HepG2 (cell line): Measurements from ENCODE around the gene PTPRM. TPM values are rescaled to one million over a fixed set of nuclear protein-coding genes. Genes with fewer than 3 reads are reported as not detected.
A peak's percentile ranks its signal among the peaks of the same experiment; 100 is the strongest.

Source experiments
- ATAC-seq: fragments of 200-7000 bp; cut with Tn5 transposase; 3 replicates; pipeline ENCODE4 v1.9.1; 2020; ENCODE audit warnings: mild to moderate bottlenecking, moderate library complexity
- BruUV-seq: library from RNA; stranded (reverse); fragments of 400-500 nt; replicated peaks from 2 replicates; lab custom pipeline; 2021; lab: Mats Ljungman, UMichigan
- CTCF ChIA-PET: fragments of 300-600 bp; formaldehyde crosslinking; extraction: SDS; loops from one replicate; lab custom pipeline; 2021; ENCODE audit warnings: low total read pairs, inconsistent platforms, low intra/inter-chr PET ratio; lab: Yijun Ruan, JAX
- POLR2A ChIA-PET: fragments of 350-600 bp; sonication (Branson Sonifier 250); formaldehyde crosslinking; loops from one replicate; lab custom pipeline; 2020; ENCODE audit warnings: antibody characterized with exemption, inconsistent platforms; lab: Yijun Ruan, JAX
- DNase-seq: peaks from one replicate; pipeline ENCODE4 v3.0.0-alpha.2; 2015; ENCODE audit warnings: low spot score
- FAIRE-seq: peaks from 3 replicates; lab custom pipeline; 2011; peaks lifted over from hg19 to GRCh38; lab: Jason Lieb, UNC
- H2AFZ ChIP-seq: one replicate; pipeline ENCODE4 v1.6.1; 2011; ENCODE audit warnings: low read length, inconsistent platforms
- H3K27ac ChIP-seq: fragments of 300-600 bp; 3 replicates; pipeline ENCODE4 v1.8.0; 2011; ENCODE audit warnings: mixed run types, mild to moderate bottlenecking, mixed read lengths, low read length, inconsistent platforms; ENCODE audit not compliant: insufficient read depth; ENCODE audit errors: extremely low read length
- H3K27me3 ChIP-seq, 2 experiments: fragments of 200-600 bp in 1 of 2; 2 replicates in 1 of 2; 3 replicates in 1 of 2; pipeline versions ENCODE4 v1.6.0 to v1.8.0; 2011; ENCODE audit warnings: low read length in 2 of 2, mild to moderate bottlenecking in 2 of 2, moderate library complexity in 2 of 2, inconsistent platforms in 1 of 2; ENCODE audit not compliant: insufficient read depth in 2 of 2, control insufficient read depth in 1 of 2
- H3K36me3 ChIP-seq, 2 experiments: fragments of 200-600 bp in 1 of 2; replicated peaks in 1 of 2; 2 replicates in 1 of 2; 3 replicates in 1 of 2; pipeline versions ENCODE4 v1.5.1 to v1.8.0; 2011; ENCODE audit warnings: low read length in 2 of 2, inconsistent platforms in 1 of 2; ENCODE audit not compliant: insufficient read depth in 2 of 2, control insufficient read depth in 1 of 2
- H3K4me1 ChIP-seq: 2 replicates; pipeline ENCODE4 v1.5.1; 2012; ENCODE audit warnings: low read length, inconsistent platforms; ENCODE audit not compliant: insufficient read depth
- H3K4me2 ChIP-seq: 2 replicates; pipeline ENCODE4 v1.6.0; 2011; ENCODE audit warnings: low read depth, low read length, inconsistent platforms
- H3K4me3 ChIP-seq, 3 experiments: fragments of 200-600 bp in 1 of 3; sonication (generic), shearing (Covaris generic) in 1 of 3; replicated peaks in 1 of 3; 2 replicates each; pipeline ENCODE4 v1.5.1; 2011 to 2016; ENCODE audit warnings: low read length in 3 of 3, inconsistent platforms in 2 of 3, low read depth in 2 of 3, mild to moderate bottlenecking in 2 of 3, control low read depth in 1 of 3, mixed read lengths in 1 of 3; ENCODE audit not compliant: insufficient read depth in 1 of 3
- H3K79me2 ChIP-seq: one replicate; pipeline ENCODE4 v1.6.1; 2011; ENCODE audit warnings: low read length, inconsistent platforms; ENCODE audit not compliant: insufficient read depth
- H3K9ac ChIP-seq: 2 replicates; pipeline ENCODE4 v1.6.0; 2011; ENCODE audit warnings: mild to moderate bottlenecking, low read depth, low read length, inconsistent platforms; ENCODE audit not compliant: insufficient read depth
- H3K9me3 ChIP-seq: 2 replicates; pipeline ENCODE4 v1.5.1; 2012; ENCODE audit warnings: mild to moderate bottlenecking, low read length
- H4K20me1 ChIP-seq: 2 replicates; pipeline ENCODE4 v1.6.0; 2011; ENCODE audit warnings: inconsistent platforms, mild to moderate bottlenecking, low read length, moderate library complexity; ENCODE audit not compliant: insufficient read depth
- CBX2 ChIP-seq, 2 experiments: fragments of 200-600 bp in 1 of 2; sonication (generic); formaldehyde crosslinking in 1 of 2; IDR thresholded peaks; 2 replicates each; pipeline versions ENCODE4 v1.7.0 to v1.8.1; 2018 to 2022; ENCODE audit warnings: low read depth in 2 of 2, low read length in 1 of 2, mild to moderate bottlenecking in 1 of 2, missing genetic modification reagents in 1 of 2
- FOSL2 ChIP-seq: sonication (generic); formaldehyde crosslinking; IDR thresholded peaks from 2 replicates; pipeline ENCODE4 v1.4.0; 2020; ENCODE audit warnings: missing genetic modification reagents
- MBD4 ChIP-seq: IDR thresholded peaks from 2 replicates; pipeline ENCODE4 v1.6.1; 2012; ENCODE audit warnings: low read length, inconsistent platforms, borderline replicate concordance
- SMAD3 ChIP-seq: sonication (generic); formaldehyde crosslinking; IDR thresholded peaks from 2 replicates; pipeline ENCODE4 v1.4.0; 2020; ENCODE audit warnings: missing genetic modification reagents
- YEATS2 ChIP-seq: sonication (generic); formaldehyde crosslinking; IDR thresholded peaks from 2 replicates; pipeline ENCODE4 v1.4.0; 2020; ENCODE audit warnings: missing genetic modification reagents, borderline replicate concordance
- ZNF841 ChIP-seq: sonication (generic); formaldehyde crosslinking; IDR thresholded peaks from 2 replicates; pipeline ENCODE4 v1.8.1; 2023; ENCODE audit warnings: missing genetic modification reagents, borderline replicate concordance
- WGBS: methylation state at CpG from one replicate; pipeline ENCODE4 v1.1.6; 2017; ENCODE audit warnings: low lambda C conversion rate; 5-methylcytosine and 5-hydroxymethylcytosine counted together
- in situ Hi-C: cut with HindIII; loops from 2 replicates; pipeline ENCODE4 v1.10.0; 2017; ENCODE audit warnings: low pct_unique_long_range_greater_than_20kb; ENCODE audit not compliant: extremely low pct_ligation_motif_present
- intact Hi-C: fragments of 100-400 bp; cut with micrococcal nuclease; formaldehyde crosslinking; loops from one replicate; pipeline ENCODE4 v1.10.0; 2022; ENCODE audit not compliant: unreplicated experiment
- polyA plus RNA-seq, 8 experiments: library from polyadenylated mRNA; depleted of rRNA in 3 of 8; stranded (reverse) in 7 of 8; unstranded in 1 of 8; fragments of >200 nt; fragmentation: Illumina TruSeq in 4 of 8; extraction: Trizol in 4 of 8; gene quantifications; 2 replicates each; pipeline versions ENCODE4 v1.2.1 to v1.2.3, GENCODE V29; 2011 to 2016; ENCODE audit warnings: low read depth in 4 of 8, missing spikeins in 1 of 8, mixed read lengths in 1 of 8; ENCODE audit not compliant: insufficient read depth in 1 of 8
- total RNA-seq, 5 experiments: library from RNA; depleted of rRNA; stranded (reverse); fragments of >200 nt; fragmentation: Illumina TruSeq; extraction: Trizol; gene quantifications; 2 replicates each; pipeline ENCODE4 v1.2.3, GENCODE V29; 2016; ENCODE audit warnings: low read depth in 1 of 5
- TF ChIP-seq, protein P1 (sequence below): sonication (generic); formaldehyde crosslinking; IDR thresholded peaks from 2 replicates; pipeline ENCODE4 v1.4.0; 2020; ENCODE audit warnings: missing genetic modification reagents
- TF ChIP-seq, protein P2 (sequence below): sonication (generic); formaldehyde crosslinking; IDR thresholded peaks from 2 replicates; pipeline ENCODE4 v1.4.0; 2020; ENCODE audit warnings: mild to moderate bottlenecking, missing genetic modification reagents

The PTPRM gene
- total and polyA plus RNA-seq, 2 of the 13 experiments (the other 11 are each of a cell fraction or from before 2014, with no cell fraction given): 12.6 to 108 TPM

DNA sequence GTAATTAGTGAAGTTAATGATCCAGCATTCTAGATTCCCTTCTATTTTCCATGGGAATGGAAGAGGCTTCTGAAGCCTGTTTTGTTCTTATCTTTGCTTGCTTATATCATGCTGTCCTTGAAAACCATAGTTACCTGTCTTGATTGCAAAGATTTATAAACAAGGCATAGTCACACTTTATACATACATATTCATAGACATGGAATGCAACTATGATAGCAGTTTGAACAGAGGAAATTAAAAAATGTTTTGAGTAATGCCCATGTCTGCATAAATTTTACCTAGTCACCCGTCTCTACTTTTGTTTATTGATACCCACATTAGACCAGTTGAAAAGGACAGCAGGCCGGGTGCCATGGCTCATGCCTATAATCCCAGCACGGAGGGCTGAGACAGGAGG is 289.0 kb downstream of the PTPRM start (continued):
- TF ChIP-seq, protein P1, sequence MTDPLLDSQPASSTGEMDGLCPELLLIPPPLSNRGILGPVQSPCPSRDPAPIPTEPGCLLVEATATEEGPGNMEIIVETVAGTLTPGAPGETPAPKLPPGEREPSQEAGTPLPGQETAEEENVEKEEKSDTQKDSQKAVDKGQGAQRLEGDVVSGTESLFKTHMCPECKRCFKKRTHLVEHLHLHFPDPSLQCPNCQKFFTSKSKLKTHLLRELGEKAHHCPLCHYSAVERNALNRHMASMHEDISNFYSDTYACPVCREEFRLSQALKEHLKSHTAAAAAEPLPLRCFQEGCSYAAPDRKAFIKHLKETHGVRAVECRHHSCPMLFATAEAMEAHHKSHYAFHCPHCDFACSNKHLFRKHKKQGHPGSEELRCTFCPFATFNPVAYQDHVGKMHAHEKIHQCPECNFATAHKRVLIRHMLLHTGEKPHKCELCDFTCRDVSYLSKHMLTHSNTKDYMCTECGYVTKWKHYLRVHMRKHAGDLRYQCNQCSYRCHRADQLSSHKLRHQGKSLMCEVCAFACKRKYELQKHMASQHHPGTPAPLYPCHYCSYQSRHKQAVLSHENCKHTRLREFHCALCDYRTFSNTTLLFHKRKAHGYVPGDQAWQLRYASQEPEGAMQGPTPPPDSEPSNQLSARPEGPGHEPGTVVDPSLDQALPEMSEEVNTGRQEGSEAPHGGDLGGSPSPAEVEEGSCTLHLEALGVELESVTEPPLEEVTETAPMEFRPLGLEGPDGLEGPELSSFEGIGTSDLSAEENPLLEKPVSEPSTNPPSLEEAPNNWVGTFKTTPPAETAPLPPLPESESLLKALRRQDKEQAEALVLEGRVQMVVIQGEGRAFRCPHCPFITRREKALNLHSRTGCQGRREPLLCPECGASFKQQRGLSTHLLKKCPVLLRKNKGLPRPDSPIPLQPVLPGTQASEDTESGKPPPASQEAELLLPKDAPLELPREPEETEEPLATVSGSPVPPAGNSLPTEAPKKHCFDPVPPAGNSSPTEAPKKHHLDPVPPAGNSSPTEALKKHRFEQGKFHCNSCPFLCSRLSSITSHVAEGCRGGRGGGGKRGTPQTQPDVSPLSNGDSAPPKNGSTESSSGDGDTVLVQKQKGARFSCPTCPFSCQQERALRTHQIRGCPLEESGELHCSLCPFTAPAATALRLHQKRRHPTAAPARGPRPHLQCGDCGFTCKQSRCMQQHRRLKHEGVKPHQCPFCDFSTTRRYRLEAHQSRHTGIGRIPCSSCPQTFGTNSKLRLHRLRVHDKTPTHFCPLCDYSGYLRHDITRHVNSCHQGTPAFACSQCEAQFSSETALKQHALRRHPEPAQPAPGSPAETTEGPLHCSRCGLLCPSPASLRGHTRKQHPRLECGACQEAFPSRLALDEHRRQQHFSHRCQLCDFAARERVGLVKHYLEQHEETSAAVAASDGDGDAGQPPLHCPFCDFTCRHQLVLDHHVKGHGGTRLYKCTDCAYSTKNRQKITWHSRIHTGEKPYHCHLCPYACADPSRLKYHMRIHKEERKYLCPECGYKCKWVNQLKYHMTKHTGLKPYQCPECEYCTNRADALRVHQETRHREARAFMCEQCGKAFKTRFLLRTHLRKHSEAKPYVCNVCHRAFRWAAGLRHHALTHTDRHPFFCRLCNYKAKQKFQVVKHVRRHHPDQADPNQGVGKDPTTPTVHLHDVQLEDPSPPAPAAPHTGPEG (CRISPR knock-in tag): no peak
- TF ChIP-seq SMAD3: no peak
- no peak for TF ChIP-seq ZNF841
- TF ChIP-seq MBD4: no peak
- TF ChIP-seq, protein P2, sequence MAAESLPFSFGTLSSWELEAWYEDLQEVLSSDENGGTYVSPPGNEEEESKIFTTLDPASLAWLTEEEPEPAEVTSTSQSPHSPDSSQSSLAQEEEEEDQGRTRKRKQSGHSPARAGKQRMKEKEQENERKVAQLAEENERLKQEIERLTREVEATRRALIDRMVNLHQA (CRISPR knock-in tag): no peak
- TF ChIP-seq, all 625 proteins: peak for 0

DNA sequence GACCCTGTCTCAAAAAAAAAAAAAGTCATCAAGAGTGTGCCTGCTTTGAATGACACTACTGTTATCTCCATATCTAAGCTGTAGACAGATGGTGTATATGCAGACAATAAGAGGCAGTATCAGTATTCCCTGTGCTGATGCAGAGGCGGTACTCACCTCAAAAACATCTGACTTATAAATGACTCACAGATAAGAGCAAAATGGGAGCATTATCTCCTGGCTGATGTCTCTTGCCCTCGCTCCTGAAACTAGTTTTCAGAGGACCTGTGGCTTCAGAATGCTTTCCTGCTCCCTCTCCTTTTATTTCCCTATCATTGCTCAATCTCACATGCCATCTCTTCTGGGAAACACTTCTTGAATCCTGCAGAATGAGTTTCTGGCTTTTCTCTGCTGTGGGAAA is 289.6 kb downstream of the PTPRM start:
- Histone ChIP-seq H3K9me3 (no peaks in the 10 kb centered on the region), H4K20me1 (no peaks in the 10 kb centered on the region; the same call in 1 of the 2 replicates), H3K4me2 (no peak overlapping the region), H3K79me2 (no peaks in the 10 kb centered on the region), H3K27me3 (no peaks in the 10 kb centered on the region), H3K4me3 (no peak overlapping the region), H3K4me1 (0 out of 2 replicates have a peak, but pooled peaks cover 10% of the 10 kb centered on the region), H3K9ac (no peak overlapping the region), H3K27ac (no peak overlapping the region), H3K36me3 (no peaks in the 10 kb centered on the region)
- peak; percentile 73 for DNase-seq
- peak; percentile 41; the same call in 1 of the 3 replicates for ATAC-seq
- CTCF ChIA-PET: no interaction called here
- POLR2A ChIA-PET: no interaction called here
- no peak for FAIRE-seq
- 65% methylated on average over 2 of the region's 2 CpGs for WGBS
- in situ Hi-C loops: no loop called here
- BruUV-seq: no TSS peak
- no peak for TF ChIP-seq CBX2 (IDR thresholded peaks at IDR 0.05; ENCODE audit: low read depth, low read length)
- no peak for TF ChIP-seq CBX2 (CRISPR knock-in tag; IDR thresholded peaks at IDR 0.05; ENCODE audit: low read depth)
- TF ChIP-seq YEATS2 (CRISPR knock-in tag): no peak
- TF ChIP-seq FOSL2: peak; percentile 48
- TF ChIP-seq, all 625 proteins: peak for 1
- no peak overlapping the region for H2AFZ ChIP-seq
- intact Hi-C loops: no loop called here
